Measurements from ENCODE around the gene EPHB2. TPM values are rescaled to one million over a fixed set of nuclear protein-coding genes. Genes with fewer than 3 reads are reported as not detected.
"Not testable (repeated sequence)": the region's sequence is repeated elsewhere in the genome, so short reads cannot be mapped to it uniquely, and the experiment has no call there.

The EPHB2 gene
- total and polyA plus RNA-seq, 2 of the 13 experiments (the other 11 are each of a cell fraction or from before 2014, with no cell fraction given), result 0.03 to 0.11 TPM

DNA sequence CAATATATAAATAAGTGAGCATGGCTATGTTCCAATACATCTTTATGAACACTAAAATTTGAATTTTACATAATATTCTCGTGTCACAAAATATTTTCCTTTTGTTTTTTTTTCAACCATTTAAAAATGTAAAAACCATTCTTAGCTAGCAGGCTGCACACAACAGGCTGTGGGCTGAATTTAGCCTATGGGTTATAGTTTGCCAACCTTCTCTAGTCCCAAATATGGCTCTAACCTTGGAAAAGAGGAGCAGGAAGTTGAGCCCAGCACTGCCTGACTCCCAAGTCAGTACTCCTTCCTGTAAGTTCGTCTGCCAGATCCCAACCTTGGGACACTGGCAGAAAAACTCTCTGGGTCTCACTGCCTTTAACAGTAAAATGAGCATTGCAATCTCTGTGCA, 44.2 kb upstream of the EPHB2 start:
- no peaks in the 10 kb centered on the region; a peak in 4 of 5 replicates for H3K27me3 ChIP-seq (ENCODE audit: control insufficient read depth in 1 of 2, insufficient read depth in 2 of 2, low read length in 2 of 2)
- no peak for DNase-seq (ENCODE audit: low spot score)
- ATAC-seq, result no peak
- no peaks in the 10 kb centered on the region for H4K20me1 ChIP-seq (ENCODE audit: insufficient read depth, low read length)
- H3K9ac ChIP-seq (ENCODE audit: insufficient read depth, low read depth, low read length), result no peak overlapping the region
- H3K79me2 ChIP-seq (ENCODE audit: insufficient read depth, low read length), result no peaks in the 10 kb centered on the region
- BruUV-seq (replicated peaks), result no TSS peak
- no peak for FAIRE-seq
- no peaks in the 10 kb centered on the region for H3K4me1 ChIP-seq (ENCODE audit: insufficient read depth, low read length)
- in situ Hi-C loops (cut with HindIII; ENCODE audit: extremely low pct_ligation_motif_present, low pct_unique_long_range_greater_than_20kb) (no loop called here), intact Hi-C loops (cut with micrococcal nuclease; ENCODE audit: unreplicated experiment) (no loop called here)
- WGBS (ENCODE audit: low lambda C conversion rate), result 1% methylated on average over 2 of the region's 2 CpGs
- TF ChIP-seq ZNF7 (CRISPR knock-in tag; IDR thresholded peaks at IDR 0.05) (no peak), FOXP1 (IDR thresholded peaks at IDR 0.05) (no peak), FOXP1 (CRISPR knock-in tag; IDR thresholded peaks at IDR 0.05) (no peak), ZNF777 (CRISPR knock-in tag; IDR thresholded peaks at IDR 0.05) (no peak), TOE1 (CRISPR knock-in tag; IDR thresholded peaks at IDR 0.05) (no peak), MAFK (conservative IDR thresholded peaks at IDR 0.05 in 1 of 2, IDR thresholded peaks at IDR 0.05 in 1 of 2; ENCODE audit: low read length in 2 of 2) (no peak), MYNN (CRISPR knock-in tag; IDR thresholded peaks at IDR 0.05; ENCODE audit: low read depth) (no peak), PTBP1 (IDR thresholded peaks at IDR 0.05; ENCODE audit: low read depth, low read length, poor library complexity, severe bottlenecking) (no peak), ISX (CRISPR knock-in tag; conservative IDR thresholded peaks at IDR 0.05) (no peak), ZBTB42 (CRISPR knock-in tag; IDR thresholded peaks at IDR 0.05) (no peak), MTF2 (CRISPR knock-in tag; IDR thresholded peaks at IDR 0.05; ENCODE audit: borderline replicate concordance) (no peak), XBP1 (CRISPR knock-in tag; IDR thresholded peaks at IDR 0.05) (no peak), PRPF4 (IDR thresholded peaks at IDR 0.05; ENCODE audit: low read depth, low read length, poor library complexity, severe bottlenecking) (no peak), ZFY (CRISPR knock-in tag; IDR thresholded peaks at IDR 0.05) (no peak), LCORL (IDR thresholded peaks at IDR 0.05) (no peak), LCORL (CRISPR knock-in tag; IDR thresholded peaks at IDR 0.05) (no peak)
- TF ChIP-seq, protein P1, sequence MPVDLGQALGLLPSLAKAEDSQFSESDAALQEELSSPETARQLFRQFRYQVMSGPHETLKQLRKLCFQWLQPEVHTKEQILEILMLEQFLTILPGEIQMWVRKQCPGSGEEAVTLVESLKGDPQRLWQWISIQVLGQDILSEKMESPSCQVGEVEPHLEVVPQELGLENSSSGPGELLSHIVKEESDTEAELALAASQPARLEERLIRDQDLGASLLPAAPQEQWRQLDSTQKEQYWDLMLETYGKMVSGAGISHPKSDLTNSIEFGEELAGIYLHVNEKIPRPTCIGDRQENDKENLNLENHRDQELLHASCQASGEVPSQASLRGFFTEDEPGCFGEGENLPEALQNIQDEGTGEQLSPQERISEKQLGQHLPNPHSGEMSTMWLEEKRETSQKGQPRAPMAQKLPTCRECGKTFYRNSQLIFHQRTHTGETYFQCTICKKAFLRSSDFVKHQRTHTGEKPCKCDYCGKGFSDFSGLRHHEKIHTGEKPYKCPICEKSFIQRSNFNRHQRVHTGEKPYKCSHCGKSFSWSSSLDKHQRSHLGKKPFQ (CRISPR knock-in tag; IDR thresholded peaks at IDR 0.05; ENCODE audit: insufficient replicate concordance), result no peak
- TF ChIP-seq, protein P2, sequence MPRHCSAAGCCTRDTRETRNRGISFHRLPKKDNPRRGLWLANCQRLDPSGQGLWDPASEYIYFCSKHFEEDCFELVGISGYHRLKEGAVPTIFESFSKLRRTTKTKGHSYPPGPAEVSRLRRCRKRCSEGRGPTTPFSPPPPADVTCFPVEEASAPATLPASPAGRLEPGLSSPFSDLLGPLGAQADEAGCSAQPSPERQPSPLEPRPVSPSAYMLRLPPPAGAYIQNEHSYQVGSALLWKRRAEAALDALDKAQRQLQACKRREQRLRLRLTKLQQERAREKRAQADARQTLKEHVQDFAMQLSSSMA (CRISPR knock-in tag; IDR thresholded peaks at IDR 0.05), result no peak
- CTCF ChIA-PET (ENCODE audit: low intra/inter-chr PET ratio, low total read pairs), result interaction anchor here (1.7 kb wide), 1 partner anchor 264 kb away, joined by 7 read pairs; no protein-coding TSS in a partner anchor
- no peak overlapping the region for H2AFZ ChIP-seq (ENCODE audit: low read length)
- no peaks in the 10 kb centered on the region for H3K36me3 ChIP-seq (replicated peaks in 1 of 2; ENCODE audit: control insufficient read depth in 1 of 2, insufficient read depth in 2 of 2, low read length in 2 of 2)
- no peak overlapping the region for H3K27ac ChIP-seq (ENCODE audit: extremely low read length, insufficient read depth, low read length)
- H3K4me3 ChIP-seq (replicated peaks in 1 of 3; ENCODE audit: insufficient read depth in 1 of 3, low read depth in 2 of 3, low read length in 3 of 3), result no peak overlapping the region
- POLR2A ChIA-PET, result no interaction called here
- H3K9me3 ChIP-seq (ENCODE audit: low read length), result no peaks in the 10 kb centered on the region
- H3K4me2 ChIP-seq (ENCODE audit: low read depth, low read length), result no peak overlapping the region

DNA sequence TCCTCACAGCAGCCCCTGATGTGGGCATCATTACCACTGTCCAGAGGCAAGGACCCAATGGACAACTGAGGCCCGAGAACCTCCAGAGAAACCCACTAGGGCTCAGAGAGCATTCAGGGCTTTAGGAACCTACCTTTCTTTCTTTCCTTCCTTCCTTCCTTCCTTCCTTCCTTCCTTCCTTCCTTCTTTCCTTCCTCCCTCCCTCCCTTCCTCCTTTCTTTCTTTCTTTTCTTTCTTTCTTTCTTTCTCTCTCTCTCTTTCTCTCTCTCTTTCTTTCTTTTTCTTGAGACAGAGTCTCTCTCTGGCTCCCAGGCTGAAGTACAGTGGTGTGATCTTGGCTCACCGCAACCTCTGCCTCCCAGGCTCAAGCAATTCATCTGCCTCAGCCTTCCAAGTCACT, 41.8 kb upstream of the EPHB2 start:
- DNase-seq (ENCODE audit: low spot score); in situ Hi-C loops (cut with HindIII; ENCODE audit: extremely low pct_ligation_motif_present, low pct_unique_long_range_greater_than_20kb); H3K4me2 ChIP-seq (ENCODE audit: low read depth, low read length); CTCF ChIA-PET (ENCODE audit: low intra/inter-chr PET ratio, low total read pairs); H3K4me3 ChIP-seq (replicated peaks in 1 of 3; ENCODE audit: insufficient read depth in 1 of 3, low read depth in 2 of 3, low read length in 3 of 3); H3K9me3 ChIP-seq (ENCODE audit: low read length); BruUV-seq (replicated peaks); H4K20me1 ChIP-seq (ENCODE audit: insufficient read depth, low read length); H3K27me3 ChIP-seq (ENCODE audit: control insufficient read depth in 1 of 2, insufficient read depth in 2 of 2, low read length in 2 of 2); H3K9ac ChIP-seq (ENCODE audit: insufficient read depth, low read depth, low read length); H2AFZ ChIP-seq (ENCODE audit: low read length); intact Hi-C loops (cut with micrococcal nuclease; ENCODE audit: unreplicated experiment); H3K79me2 ChIP-seq (ENCODE audit: insufficient read depth, low read length); ATAC-seq; H3K4me1 ChIP-seq (ENCODE audit: insufficient read depth, low read length); FAIRE-seq; H3K27ac ChIP-seq (ENCODE audit: extremely low read length, insufficient read depth, low read length); H3K36me3 ChIP-seq (replicated peaks in 1 of 2; ENCODE audit: control insufficient read depth in 1 of 2, insufficient read depth in 2 of 2, low read length in 2 of 2); POLR2A ChIA-PET: not testable (repeated sequence)
- 14% methylated on average over 2 of the region's 2 CpGs for WGBS (ENCODE audit: low lambda C conversion rate)

Data from HepG2 (cell line).